Stomach (tissue), 4 donors: ENCODE data around the gene NPR2.

Experiments
- EP300 ChIP-seq: sonication (generic); formaldehyde crosslinking; IDR thresholded peaks from one replicate; pipeline ENCODE4 v1.6.1; 2017; ENCODE audit warnings: antibody characterized with exemption
- POLR2AphosphoS5 ChIP-seq, 3 donors: sonication (generic); formaldehyde crosslinking; IDR thresholded peaks; one replicate each; pipeline ENCODE4 v1.6.1; 2016; ENCODE audit warnings: antibody characterized with exemption in 3 of 3
- TF ChIP-seq, protein P1 (sequence below), 7 experiments: fragments of 450-650 bp in 4 of 7; fragments of 200-600 bp in 3 of 7; sonication (generic) in 3 of 7; IDR thresholded peaks; one replicate each; pipeline ENCODE4 v1.5.1; 2016 to 2019; ENCODE audit warnings: antibody characterized with exemption in 7 of 7, control low read depth in 2 of 7, mild to moderate bottlenecking in 1 of 7

DNA sequence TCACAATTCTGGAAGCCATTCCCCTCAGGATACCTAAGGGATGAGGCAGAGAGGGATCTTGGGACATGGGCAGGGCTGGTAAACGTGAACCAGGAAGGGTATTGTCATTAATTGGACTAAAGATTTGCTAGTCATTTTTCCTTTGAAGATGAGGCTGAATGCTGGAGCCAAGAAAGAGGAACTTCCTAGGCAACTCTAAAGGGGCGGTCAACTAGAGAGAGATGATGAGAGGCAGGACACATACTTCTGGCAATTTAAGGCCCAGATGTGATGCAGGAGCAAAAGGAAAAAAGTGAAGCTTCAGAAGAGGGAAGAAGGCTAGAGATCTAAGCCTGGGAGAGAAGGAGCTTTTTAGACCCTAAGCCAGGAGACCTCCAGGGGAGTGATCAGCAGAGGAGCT, 47.9 kb upstream of the NPR2 start:
- TF ChIP-seq, protein P1, sequence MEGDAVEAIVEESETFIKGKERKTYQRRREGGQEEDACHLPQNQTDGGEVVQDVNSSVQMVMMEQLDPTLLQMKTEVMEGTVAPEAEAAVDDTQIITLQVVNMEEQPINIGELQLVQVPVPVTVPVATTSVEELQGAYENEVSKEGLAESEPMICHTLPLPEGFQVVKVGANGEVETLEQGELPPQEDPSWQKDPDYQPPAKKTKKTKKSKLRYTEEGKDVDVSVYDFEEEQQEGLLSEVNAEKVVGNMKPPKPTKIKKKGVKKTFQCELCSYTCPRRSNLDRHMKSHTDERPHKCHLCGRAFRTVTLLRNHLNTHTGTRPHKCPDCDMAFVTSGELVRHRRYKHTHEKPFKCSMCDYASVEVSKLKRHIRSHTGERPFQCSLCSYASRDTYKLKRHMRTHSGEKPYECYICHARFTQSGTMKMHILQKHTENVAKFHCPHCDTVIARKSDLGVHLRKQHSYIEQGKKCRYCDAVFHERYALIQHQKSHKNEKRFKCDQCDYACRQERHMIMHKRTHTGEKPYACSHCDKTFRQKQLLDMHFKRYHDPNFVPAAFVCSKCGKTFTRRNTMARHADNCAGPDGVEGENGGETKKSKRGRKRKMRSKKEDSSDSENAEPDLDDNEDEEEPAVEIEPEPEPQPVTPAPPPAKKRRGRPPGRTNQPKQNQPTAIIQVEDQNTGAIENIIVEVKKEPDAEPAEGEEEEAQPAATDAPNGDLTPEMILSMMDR (IDR thresholded peaks at IDR 0.05), result no peak
- TF ChIP-seq EP300, result no peak
- TF ChIP-seq POLR2AphosphoS5 (IDR thresholded peaks at IDR 0.05), result no peak
